Activated gamma-delta T cell treated with anti-CD3 and anti-CD28 coated beads, Interleukin-2, amount 50 U/mL, for 16 hours (primary cell): Measurements from ENCODE around the gene TNNT1.
"Not testable (repeated sequence)": the region's sequence is repeated elsewhere in the genome, so short reads cannot be mapped to it uniquely, and the experiment has no call there.

Experiments used
- DNase-seq: peaks from one replicate; pipeline ENCODE4 v3.0.0-alpha.2; 2020; ENCODE audit warnings: low read depth

TNNT1 gene

GRCh38 chr19:55109527-55110291 lies 39.3 kb downstream of the TNNT1 start:
- no peak for DNase-seq

- not testable (repeated sequence) for DNase-seq
Observed at GRCh38 chr19:55107252-55107651, 41.8 kb downstream of the TNNT1 start.

GRCh38 chr19:55106591-55106990 lies 42.4 kb downstream of the TNNT1 start:
- DNase-seq: no peak

GRCh38 chr19:55105237-55105636 lies 43.8 kb downstream of the TNNT1 start:
- no peak for DNase-seq

- DNase-seq: no peak
Observed at GRCh38 chr19:55103190-55103589, 45.8 kb downstream of the TNNT1 start.

- no peak for DNase-seq
Observed at GRCh38 chr19:55101261-55101660, 47.7 kb downstream of the TNNT1 start.

- no peak for DNase-seq
Observed at GRCh38 chr19:55099557-55100506, 49.2 kb downstream of the TNNT1 start.

GRCh38 chr19:55098716-55099556 lies 50.1 kb downstream of the TNNT1 start:
- no peak for DNase-seq

GRCh38 chr19:55097864-55098715 lies 50.9 kb downstream of the TNNT1 start:
- no peak for DNase-seq

- no peak for DNase-seq
Observed at GRCh38 chr19:55096061-55096701, 52.8 kb downstream of the TNNT1 start.

- DNase-seq: no peak
Observed at GRCh38 chr19:55095260-55096060, 53.5 kb downstream of the TNNT1 start.

- no peak for DNase-seq
Observed at GRCh38 chr19:55094456-55095259, 54.3 kb downstream of the TNNT1 start.

- no peak for DNase-seq
Observed at GRCh38 chr19:55092423-55093318, 56.3 kb downstream of the TNNT1 start.

GRCh38 chr19:55091955-55092354 lies 57.1 kb downstream of the TNNT1 start:
- DNase-seq: no peak

- no peak for DNase-seq
Observed at GRCh38 chr19:55091126-55091910, 57.7 kb downstream of the TNNT1 start.

GRCh38 chr19:55090564-55090963 lies 58.4 kb downstream of the TNNT1 start:
- DNase-seq: no peak

GRCh38 chr19:55089342-55089944 lies 59.6 kb downstream of the TNNT1 start:
- DNase-seq: no peak
